OCI-LY3 (cell line): ENCODE measurements around the gene HES2.
"Not testable (repeated sequence)": the region's sequence is repeated elsewhere in the genome, so short reads cannot be mapped to it uniquely, and the experiment has no call there.

Experiments used
- H2AFZ ChIP-seq: fragments of 200-600, 300-600 bp; shearing (Covaris generic); 2 replicates; pipeline ENCODE4 v1.6.0; 2014; ENCODE audit warnings: antibody characterized with exemption, low read depth, low read length
- H3K27ac ChIP-seq: fragments of 200-600, 300-600 bp; sonication (generic); 2 replicates; pipeline ENCODE4 v1.5.1; 2014; ENCODE audit warnings: mild to moderate bottlenecking, low read length, moderate library complexity, mixed read lengths
- H3K27me3 ChIP-seq: fragments of 200-600, 300-600 bp; sonication (generic); 2 replicates; pipeline ENCODE4 v1.6.1; 2014; ENCODE audit warnings: low read depth, low read length, mixed read lengths
- H3K36me3 ChIP-seq: fragments of 200-600, 300-600 bp; sonication (generic); replicated peaks from 2 replicates; pipeline ENCODE3; 2014; ENCODE audit warnings: low read depth, low read length, mixed read lengths
- H3K4me1 ChIP-seq: fragments of 300-600, 200-600 bp; sonication (generic); 2 replicates; pipeline ENCODE4 v1.6.1; 2014; ENCODE audit warnings: low read length, mixed read lengths
- H3K4me2 ChIP-seq: fragments of 200-600, 300-600 bp; sonication (generic); 2 replicates; pipeline ENCODE4 v1.6.1; 2014; ENCODE audit warnings: low read length, mixed read lengths
- H3K4me3 ChIP-seq: fragments of 300-600, 200-600 bp; sonication (generic); 2 replicates; pipeline ENCODE4 v1.5.1; 2014; ENCODE audit warnings: antibody characterized with exemption, mild to moderate bottlenecking, low read length, moderate library complexity
- H3K79me2 ChIP-seq: fragments of 300-600, 200-600 bp; shearing (Covaris generic); 2 replicates; pipeline ENCODE4 v1.6.1; 2014; ENCODE audit warnings: mild to moderate bottlenecking, low read length, mixed read lengths
- H3K9ac ChIP-seq: fragments of 300-600, 200-600 bp; shearing (Covaris generic); 2 replicates; pipeline ENCODE4 v1.6.0; 2014; ENCODE audit warnings: mild to moderate bottlenecking, low read length, moderate library complexity
- H3K9me3 ChIP-seq: fragments of 200-600, 300-600 bp; shearing (Covaris generic); 2 replicates; pipeline ENCODE4 v1.6.1; 2014; ENCODE audit warnings: low read length, mixed read lengths; ENCODE audit not compliant: insufficient read depth
- H4K20me1 ChIP-seq: fragments of 200-600, 300-600 bp; sonication (generic); 2 replicates; pipeline ENCODE4 v1.6.1; 2016; ENCODE audit warnings: low read length, mixed read lengths; ENCODE audit not compliant: insufficient read depth
- EZH2phosphoT487 ChIP-seq: fragments of 200-600 bp; shearing (Covaris generic); IDR thresholded peaks from 2 replicates; pipeline ENCODE4 v1.6.1; 2018; ENCODE audit warnings: antibody characterized with exemption, mixed run types, low read depth
- TF ChIP-seq, protein P1 (sequence below): fragments of 200-600, 300-600 bp; sonication (generic); IDR thresholded peaks from 2 replicates; pipeline ENCODE4 v1.5.1; 2014; ENCODE audit warnings: antibody characterized with exemption, low read length, low read depth

HES2 gene

DNA sequence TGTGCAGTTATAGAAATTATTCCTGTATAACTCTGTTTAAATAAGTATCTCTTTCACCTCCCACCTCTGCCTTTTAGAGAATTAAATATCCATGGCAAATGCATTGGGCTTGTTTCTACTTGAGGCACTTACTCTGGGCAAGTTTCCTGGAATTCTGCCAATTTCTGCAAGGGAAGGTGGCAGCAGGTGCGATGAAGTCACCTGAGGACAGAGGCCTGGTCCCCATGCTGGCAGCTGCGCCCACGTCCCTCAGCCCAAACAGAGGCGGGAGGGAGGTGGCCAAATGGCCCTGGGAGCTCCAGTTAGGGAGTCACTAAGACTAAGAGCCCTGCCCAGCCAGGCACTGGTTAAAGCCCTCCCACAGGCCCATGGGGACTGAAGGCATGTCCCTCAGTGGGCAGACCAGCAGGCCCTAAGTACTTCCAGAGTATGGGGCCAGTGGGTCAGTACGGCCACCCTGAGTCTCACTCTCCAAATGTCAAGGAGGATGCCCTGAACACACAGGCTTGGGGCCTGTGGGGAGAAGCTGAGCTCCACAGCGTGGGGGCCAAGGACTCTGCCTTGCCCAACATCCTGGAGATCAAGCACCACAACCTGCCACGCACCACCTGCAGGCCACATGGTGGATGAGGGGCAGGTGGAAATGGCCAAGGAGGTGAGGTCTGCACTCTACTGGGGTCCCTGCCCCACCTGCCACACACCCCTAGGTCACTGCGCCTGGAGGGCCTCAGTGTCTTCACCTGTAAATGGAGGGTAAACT, 45.6 kb downstream of the HES2 start:
- no peaks in the 10 kb centered on the region for H4K20me1 ChIP-seq
- TF ChIP-seq, protein P1, sequence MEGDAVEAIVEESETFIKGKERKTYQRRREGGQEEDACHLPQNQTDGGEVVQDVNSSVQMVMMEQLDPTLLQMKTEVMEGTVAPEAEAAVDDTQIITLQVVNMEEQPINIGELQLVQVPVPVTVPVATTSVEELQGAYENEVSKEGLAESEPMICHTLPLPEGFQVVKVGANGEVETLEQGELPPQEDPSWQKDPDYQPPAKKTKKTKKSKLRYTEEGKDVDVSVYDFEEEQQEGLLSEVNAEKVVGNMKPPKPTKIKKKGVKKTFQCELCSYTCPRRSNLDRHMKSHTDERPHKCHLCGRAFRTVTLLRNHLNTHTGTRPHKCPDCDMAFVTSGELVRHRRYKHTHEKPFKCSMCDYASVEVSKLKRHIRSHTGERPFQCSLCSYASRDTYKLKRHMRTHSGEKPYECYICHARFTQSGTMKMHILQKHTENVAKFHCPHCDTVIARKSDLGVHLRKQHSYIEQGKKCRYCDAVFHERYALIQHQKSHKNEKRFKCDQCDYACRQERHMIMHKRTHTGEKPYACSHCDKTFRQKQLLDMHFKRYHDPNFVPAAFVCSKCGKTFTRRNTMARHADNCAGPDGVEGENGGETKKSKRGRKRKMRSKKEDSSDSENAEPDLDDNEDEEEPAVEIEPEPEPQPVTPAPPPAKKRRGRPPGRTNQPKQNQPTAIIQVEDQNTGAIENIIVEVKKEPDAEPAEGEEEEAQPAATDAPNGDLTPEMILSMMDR, result no peak
- TF ChIP-seq EZH2phosphoT487, result no peak

DNA sequence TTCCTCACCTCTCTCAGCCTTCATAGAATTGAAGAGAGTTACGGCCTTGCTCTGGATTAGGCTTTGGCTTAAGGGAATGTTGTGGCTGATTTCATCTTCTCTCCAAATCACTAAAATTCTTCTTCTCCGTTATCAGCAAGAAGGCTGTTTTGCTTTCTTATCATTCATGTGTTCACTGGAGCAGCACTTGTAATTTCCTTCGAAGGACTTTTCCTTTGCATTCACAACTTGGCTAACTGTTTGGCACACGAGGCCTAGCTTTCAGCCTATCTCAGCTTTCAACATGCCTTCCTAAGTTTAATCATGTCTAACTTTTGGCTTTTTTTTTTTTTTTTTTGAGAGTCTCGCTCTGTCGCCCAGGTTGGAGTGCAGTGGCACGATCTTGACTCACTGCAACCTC, 47.5 kb downstream of the HES2 start:
- peaks cover 15% of the 10 kb centered on the region for H3K79me2 ChIP-seq
- H3K4me2 ChIP-seq, H3K9me3 ChIP-seq, H3K4me3 ChIP-seq, H4K20me1 ChIP-seq, H3K4me1 ChIP-seq, H3K27me3 ChIP-seq, H3K27ac ChIP-seq, H3K36me3 ChIP-seq, H3K9ac ChIP-seq, H2AFZ ChIP-seq: not testable (repeated sequence)

More for the DNA sequence above, 45.6 kb downstream of the HES2 start:
- Histone ChIP-seq H3K4me3 (no peak overlapping the region), H3K9ac (no peak overlapping the region), H3K79me2 (peaks cover 23% of the 10 kb centered on the region), H3K9me3 (no peaks in the 10 kb centered on the region), H3K27ac (no peak overlapping the region), H2AFZ (no peak overlapping the region), H3K27me3 (no peaks in the 10 kb centered on the region), H3K4me1 (no peaks in the 10 kb centered on the region), H3K36me3 (no peaks in the 10 kb centered on the region), H3K4me2 (no peak overlapping the region)

DNA sequence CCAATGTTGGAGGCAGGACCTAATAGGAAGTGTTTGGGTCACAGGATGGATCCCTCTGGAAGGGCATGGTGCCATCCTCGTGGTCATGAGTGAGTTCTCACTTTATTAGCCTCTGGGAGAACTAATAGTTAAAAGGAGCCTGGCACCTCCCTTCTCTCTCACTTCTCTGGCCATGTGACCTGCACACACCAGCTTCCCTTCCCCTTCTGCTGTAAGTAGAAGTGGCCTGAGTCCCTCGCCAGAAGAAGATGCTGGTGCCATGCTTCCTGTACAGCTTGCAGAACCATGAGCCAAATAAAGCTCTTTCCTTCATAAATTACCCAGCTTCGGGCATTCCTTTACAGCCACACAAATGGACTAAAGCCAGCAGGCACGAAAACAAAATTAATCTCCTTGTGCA, 49.7 kb downstream of the HES2 start:
- Histone ChIP-seq H3K27me3 (no peaks in the 10 kb centered on the region), H3K4me2 (no peak overlapping the region), H3K27ac (no peak overlapping the region), H4K20me1 (no peaks in the 10 kb centered on the region), H3K9ac (no peak overlapping the region), H3K36me3 (no peaks in the 10 kb centered on the region), H2AFZ (no peak overlapping the region), H3K4me1 (no peaks in the 10 kb centered on the region), H3K9me3 (no peaks in the 10 kb centered on the region), H3K4me3 (no peak overlapping the region), H3K79me2 (peaks cover 9% of the 10 kb centered on the region; the same call in 1 of the 2 replicates)
- TF ChIP-seq, protein P1, result no peak
- no peak for TF ChIP-seq EZH2phosphoT487

DNA sequence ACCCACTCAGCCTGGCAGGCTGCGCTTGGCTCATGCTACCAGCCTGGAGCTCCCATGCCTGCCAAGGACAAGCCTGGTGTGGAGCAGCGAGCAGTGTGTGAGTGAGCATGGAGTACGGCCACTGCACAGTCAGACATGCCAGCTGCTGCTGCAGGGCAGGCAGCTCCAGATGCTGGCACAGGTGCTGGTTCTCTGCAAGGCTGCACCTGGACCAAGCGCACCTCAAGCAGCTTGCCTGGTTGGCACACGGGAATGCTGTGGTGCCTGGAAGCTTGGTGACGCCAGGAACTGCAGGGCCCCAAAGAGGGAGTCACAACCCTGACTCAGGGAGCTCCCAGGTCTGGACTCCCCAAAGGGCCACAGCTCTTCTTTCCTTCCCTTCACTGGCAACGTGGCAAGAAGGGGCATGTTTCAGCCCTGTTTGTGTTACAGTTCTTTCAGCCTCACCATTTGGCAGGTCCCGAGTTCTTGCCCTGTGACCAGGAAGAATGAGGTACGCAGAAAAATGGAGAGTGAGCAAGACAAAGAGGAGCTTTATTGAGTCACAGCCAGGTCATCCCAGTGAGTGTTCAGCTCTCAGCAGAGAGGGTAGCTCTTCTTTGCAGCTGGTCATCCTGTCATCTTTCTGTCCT, 52.2 kb downstream of the HES2 start:
- TF ChIP-seq EZH2phosphoT487, result no peak
- TF ChIP-seq, protein P1, result no peak
- Histone ChIP-seq H3K79me2 (no peaks in the 10 kb centered on the region), H3K4me2 (no peak overlapping the region)

More for the DNA sequence above, 52.2 kb downstream of the HES2 start:
- Histone ChIP-seq H3K27ac (no peak overlapping the region), H3K36me3 (no peaks in the 10 kb centered on the region), H2AFZ (no peak overlapping the region), H3K9me3 (no peaks in the 10 kb centered on the region), H4K20me1 (no peaks in the 10 kb centered on the region), H3K4me1 (no peaks in the 10 kb centered on the region), H3K9ac (no peak overlapping the region), H3K27me3 (no peaks in the 10 kb centered on the region), H3K4me3 (no peak overlapping the region)
